Sigmoid colon (tissue), 4 donors: ENCODE results near the gene GDF10.

ENCODE experiments used
- CTCF ChIP-seq, 4 experiments: fragments of 450-650 bp in 3 of 4; fragments of 200-600 bp in 1 of 4; IDR thresholded peaks; one replicate each; pipeline ENCODE4 v1.5.1; 2016 to 2019; ENCODE audit warnings: antibody characterized with exemption in 4 of 4, mild to moderate bottlenecking in 3 of 4, moderate library complexity in 2 of 4
- EP300 ChIP-seq, 4 donors: sonication (generic); formaldehyde crosslinking; IDR thresholded peaks; one replicate each; pipeline ENCODE4 v1.6.1; 2017; ENCODE audit warnings: antibody characterized with exemption in 4 of 4
- POLR2A ChIP-seq, 2 donors: fragments of 450-650 bp; IDR thresholded peaks; one replicate each; pipeline ENCODE4 v1.6.1; 2016; ENCODE audit warnings: antibody characterized with exemption in 2 of 2, mild to moderate bottlenecking in 2 of 2, moderate library complexity in 2 of 2

DNA sequence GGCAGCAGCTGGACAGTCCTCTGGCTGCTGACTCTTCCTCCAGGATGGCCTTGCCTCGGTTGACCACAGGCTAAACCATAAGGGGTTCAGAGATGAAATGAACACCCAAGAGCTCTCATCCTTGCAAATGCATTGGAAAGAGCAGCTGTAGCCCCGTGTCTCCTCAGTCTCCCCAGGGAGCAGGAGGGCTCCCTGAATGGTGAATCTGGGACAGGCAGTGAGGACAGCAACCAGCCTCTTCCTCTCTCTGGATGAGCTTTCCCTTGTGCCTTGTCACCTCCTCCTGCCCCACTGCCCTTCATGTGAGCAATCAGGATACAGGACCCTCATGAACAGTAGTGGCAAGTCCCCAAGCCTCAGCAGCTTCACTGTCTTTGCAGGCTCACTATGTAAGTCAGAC lies 23.9 kb upstream of the GDF10 start:
- TF ChIP-seq EP300 (IDR thresholded peaks at IDR 0.05) (no peak), CTCF (IDR thresholded peaks at IDR 0.05) (no peak), POLR2A (IDR thresholded peaks at IDR 0.05) (no peak)
